ENCODE measurements around the gene AGER.

DNA sequence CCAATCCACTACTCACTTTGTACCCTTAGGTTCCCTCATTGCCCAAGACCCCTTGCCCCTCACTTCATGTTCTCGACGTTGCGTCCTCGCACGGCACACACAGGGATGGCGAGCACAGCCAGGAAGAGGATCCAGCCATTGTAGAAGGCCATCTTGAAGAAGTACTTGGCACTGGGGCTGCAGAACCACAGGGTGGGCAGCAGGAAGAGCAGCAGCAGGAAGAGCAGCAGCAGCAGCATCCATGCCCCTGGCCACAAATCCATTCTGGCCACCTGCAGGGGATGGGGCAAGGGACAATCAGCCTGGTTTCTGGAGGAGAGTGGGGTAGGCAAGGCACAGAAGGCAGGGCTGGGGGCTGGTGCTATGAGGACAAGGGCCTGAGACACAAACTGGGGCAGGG is 12.8 kb downstream of the AGER start:
- no peak for TF ChIP-seq POLR2A (IDR thresholded peaks at IDR 0.05)
- TF ChIP-seq, protein P1, sequence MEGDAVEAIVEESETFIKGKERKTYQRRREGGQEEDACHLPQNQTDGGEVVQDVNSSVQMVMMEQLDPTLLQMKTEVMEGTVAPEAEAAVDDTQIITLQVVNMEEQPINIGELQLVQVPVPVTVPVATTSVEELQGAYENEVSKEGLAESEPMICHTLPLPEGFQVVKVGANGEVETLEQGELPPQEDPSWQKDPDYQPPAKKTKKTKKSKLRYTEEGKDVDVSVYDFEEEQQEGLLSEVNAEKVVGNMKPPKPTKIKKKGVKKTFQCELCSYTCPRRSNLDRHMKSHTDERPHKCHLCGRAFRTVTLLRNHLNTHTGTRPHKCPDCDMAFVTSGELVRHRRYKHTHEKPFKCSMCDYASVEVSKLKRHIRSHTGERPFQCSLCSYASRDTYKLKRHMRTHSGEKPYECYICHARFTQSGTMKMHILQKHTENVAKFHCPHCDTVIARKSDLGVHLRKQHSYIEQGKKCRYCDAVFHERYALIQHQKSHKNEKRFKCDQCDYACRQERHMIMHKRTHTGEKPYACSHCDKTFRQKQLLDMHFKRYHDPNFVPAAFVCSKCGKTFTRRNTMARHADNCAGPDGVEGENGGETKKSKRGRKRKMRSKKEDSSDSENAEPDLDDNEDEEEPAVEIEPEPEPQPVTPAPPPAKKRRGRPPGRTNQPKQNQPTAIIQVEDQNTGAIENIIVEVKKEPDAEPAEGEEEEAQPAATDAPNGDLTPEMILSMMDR (IDR thresholded peaks at IDR 0.05): no peak
